NK-92 (cell line): Measurements from ENCODE around the gene CNGB1.
"Not testable (repeated sequence)": the region's sequence is repeated elsewhere in the genome, so short reads cannot be mapped to it uniquely, and the experiment has no call there.

Source experiments
- DNase-seq: peaks from one replicate; lab custom pipeline; 2025; ENCODE audit not compliant: unreplicated experiment; lab: John Stamatoyannopoulos, UW

The CNGB1 gene

GRCh38 chr16:57912529-57913260 lies 58.2 kb downstream of the CNGB1 start:
- no peak for DNase-seq

- DNase-seq: no peak
These were observed 59.2 kb downstream of the CNGB1 start for GRCh38 chr16:57911743-57912142.

- no peak for DNase-seq
These were observed 60.2 kb downstream of the CNGB1 start for GRCh38 chr16:57910696-57911095.

GRCh38 chr16:57908409-57908987 lies 62.4 kb downstream of the CNGB1 start:
- DNase-seq: no peak

- no peak for DNase-seq
These were observed 64.3 kb downstream of the CNGB1 start for GRCh38 chr16:57906382-57907316.

- no peak for DNase-seq
These were observed 66.8 kb downstream of the CNGB1 start for GRCh38 chr16:57904101-57904500.

GRCh38 chr16:57903656-57904055 lies 67.3 kb downstream of the CNGB1 start:
- no peak for DNase-seq

GRCh38 chr16:57901480-57902069 lies 69.4 kb downstream of the CNGB1 start:
- DNase-seq: no peak

- no peak for DNase-seq
These were observed 70.0 kb downstream of the CNGB1 start for GRCh38 chr16:57900796-57901479.

GRCh38 chr16:57899771-57900661 lies 70.9 kb downstream of the CNGB1 start:
- peak; percentile 12 for DNase-seq

- no peak for DNase-seq
These were observed 72.0 kb downstream of the CNGB1 start for GRCh38 chr16:57898961-57899360.

GRCh38 chr16:57897996-57898395 lies 72.9 kb downstream of the CNGB1 start:
- DNase-seq: no peak

- DNase-seq: no peak
These were observed 73.7 kb downstream of the CNGB1 start for GRCh38 chr16:57897053-57897784.

- DNase-seq: not testable (repeated sequence)
These were observed 75.8 kb downstream of the CNGB1 start for GRCh38 chr16:57895081-57895547.

- DNase-seq: no peak
These were observed 76.4 kb downstream of the CNGB1 start for GRCh38 chr16:57894390-57895080.

GRCh38 chr16:57893559-57894389 lies 77.2 kb downstream of the CNGB1 start:
- DNase-seq: no peak

GRCh38 chr16:57893217-57893558 lies 77.7 kb downstream of the CNGB1 start:
- DNase-seq: no peak
